HG02623 (cell line): Measurements from ENCODE around the gene SNIP1.
A peak's percentile ranks its signal among the peaks of the same experiment; 100 is the strongest.
"Not testable (repeated sequence)": the region's sequence is repeated elsewhere in the genome, so short reads cannot be mapped to it uniquely, and the experiment has no call there.

Source experiments
- ATAC-seq: cut with Tn5 transposase; IDR thresholded peaks from one replicate; pipeline ENCODE4 v1.9.1; 2021; ENCODE audit warnings: moderate library complexity; ENCODE audit not compliant: unreplicated experiment

SNIP1 gene

DNA sequence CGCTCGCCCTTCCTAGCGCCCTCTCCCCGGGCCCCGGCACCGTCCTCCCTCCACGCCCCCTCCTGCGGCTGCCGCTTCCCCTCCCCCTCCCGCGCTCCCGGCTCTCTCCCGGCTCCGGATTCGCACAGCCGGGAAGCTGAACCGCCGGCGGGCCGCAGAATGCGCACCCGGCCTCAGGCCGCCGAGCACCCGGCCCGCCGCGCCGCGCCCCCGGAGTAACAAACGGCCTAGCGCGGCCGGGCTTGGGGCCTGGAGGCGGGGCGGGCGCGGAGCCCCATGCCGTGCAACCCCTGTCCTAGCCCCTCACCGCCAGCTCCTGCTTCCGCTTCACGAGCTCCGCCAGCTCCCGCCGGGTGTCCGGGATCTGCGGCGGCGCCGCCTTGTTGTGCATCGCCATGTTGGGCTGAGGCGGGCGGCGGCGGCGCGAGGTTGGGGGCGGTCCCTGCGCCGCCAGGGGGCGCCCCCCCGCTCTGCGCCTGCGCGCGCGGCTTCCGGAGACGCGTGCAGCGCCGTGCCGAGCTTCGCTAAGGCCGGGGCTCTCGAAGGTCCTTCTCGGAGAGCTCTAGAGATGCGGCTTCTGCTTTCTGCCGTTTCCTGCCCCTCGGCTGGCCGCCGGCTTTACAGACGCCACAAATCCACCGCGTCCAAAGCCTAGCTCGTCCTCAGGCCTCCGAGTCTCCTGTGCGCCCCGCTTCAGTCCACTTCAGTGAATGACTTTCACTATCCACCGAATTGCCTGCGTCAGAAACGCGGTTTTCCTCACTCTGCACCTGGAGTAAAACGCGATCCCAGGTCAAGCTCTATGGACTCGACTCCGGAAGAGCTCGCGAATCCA, 39.5 kb downstream of the SNIP1 start, which contains the start of gene MEAF6:
Gene MEAF6 (minus strand): TSS at position 417 of the 835 bp plus-strand sequence. CDS start 20 bp downstream, at position 397.
- peak; percentile 87 for ATAC-seq

DNA sequence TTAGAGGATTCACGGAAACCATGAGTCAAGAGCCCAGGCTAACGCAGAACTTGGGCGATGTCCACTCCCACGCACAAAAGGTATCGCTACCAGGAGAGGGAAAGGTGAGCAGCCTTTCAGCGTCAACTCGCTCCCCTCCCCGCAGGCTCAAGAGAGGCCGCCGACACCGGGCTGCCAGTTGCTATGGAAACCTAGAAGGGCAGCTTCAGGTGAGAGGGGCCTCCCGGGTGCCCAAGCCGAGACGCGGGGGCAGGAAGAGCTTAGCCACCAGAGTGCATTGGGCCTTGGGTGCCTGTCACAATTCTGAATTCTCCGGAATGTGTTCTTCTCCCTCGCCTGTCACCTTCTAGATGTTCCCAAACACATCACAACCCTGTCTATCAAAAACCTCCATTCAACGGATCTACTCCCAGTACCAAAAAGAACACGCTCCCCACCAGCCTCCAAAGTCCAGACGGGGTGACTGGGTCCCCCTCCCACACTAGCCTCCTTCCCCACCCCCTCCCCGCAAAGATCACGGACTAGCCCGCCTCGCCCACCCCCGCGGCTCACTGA, 40.2 kb downstream of the SNIP1 start:
- ATAC-seq, result no peak

DNA sequence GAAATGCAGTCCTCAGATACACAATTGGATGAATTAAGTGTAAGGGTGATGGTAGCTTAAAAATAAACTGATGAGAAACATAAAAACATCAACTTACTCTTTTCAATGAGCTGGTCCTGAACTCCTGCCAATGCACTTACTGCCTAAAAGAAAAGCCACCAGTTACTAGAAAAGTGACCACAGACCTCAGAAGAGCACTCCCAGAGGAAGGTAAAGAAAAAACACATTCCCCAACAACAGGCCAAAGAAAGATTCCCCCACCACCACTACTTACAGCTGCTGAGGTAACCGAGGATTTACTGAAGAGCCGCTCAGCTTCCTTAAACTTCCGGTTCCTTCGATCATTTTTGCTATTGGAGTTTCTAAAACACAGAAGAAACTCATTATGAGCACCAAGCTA, 44.9 kb downstream of the SNIP1 start:
- no peak for ATAC-seq

DNA sequence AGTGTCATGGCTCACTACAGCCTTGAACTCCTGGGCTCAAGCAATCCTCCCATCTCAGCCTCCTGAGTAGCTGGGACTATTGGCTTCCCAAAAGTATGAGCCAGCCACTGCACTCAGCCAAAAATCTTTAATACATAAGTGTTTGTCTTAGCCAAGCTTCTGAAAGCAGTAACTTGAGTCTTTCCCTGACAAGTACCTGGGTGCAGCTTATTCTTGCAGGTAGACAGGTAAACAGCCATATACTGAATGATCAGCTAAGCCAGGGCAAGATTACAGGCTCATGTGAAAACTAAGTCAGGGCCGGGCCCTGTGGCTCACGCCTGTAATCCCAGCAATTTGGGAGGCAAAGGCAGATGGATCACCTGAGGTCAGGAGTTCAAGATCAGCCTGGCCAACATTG, 47.4 kb downstream of the SNIP1 start:
- no peak for ATAC-seq

DNA sequence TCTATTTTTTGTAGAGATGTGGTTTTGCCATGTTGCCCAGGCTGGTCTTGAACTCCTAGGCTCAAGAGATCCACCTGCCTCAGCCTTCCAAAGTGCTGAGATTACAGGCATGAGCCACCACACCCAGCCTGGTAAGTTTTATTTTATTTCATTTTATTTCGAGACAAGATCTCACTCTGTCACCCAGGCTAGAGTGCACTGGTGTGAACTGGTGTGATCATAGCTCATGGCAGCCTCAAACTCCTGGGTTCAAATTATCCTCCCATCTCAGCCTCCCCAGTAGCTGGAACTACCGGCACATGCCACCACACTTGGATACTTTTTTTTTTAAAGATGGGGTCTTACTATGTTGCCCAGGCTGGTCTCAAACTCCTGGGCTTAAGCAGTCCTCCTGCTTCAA, 51.3 kb downstream of the SNIP1 start:
- ATAC-seq, result not testable (repeated sequence)

DNA sequence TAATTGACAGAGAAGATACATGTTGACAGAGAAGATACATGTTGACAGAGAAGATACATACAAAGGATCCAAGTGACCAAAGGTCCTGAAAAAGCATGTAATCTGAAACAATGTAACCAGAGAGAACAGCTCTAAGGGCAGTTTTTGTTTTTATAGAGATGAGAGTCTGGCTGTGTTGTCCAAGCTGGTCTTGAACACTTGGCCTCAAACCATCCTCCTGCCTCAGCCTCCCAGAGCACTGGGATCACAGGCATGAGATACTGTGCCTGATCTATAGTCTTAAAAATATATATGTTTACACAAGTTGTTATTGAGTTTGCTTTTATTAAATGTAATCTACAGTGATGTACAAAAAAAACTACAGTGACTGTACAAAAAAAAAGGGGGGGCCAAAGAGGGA, 52.0 kb downstream of the SNIP1 start:
- no peak for ATAC-seq

DNA sequence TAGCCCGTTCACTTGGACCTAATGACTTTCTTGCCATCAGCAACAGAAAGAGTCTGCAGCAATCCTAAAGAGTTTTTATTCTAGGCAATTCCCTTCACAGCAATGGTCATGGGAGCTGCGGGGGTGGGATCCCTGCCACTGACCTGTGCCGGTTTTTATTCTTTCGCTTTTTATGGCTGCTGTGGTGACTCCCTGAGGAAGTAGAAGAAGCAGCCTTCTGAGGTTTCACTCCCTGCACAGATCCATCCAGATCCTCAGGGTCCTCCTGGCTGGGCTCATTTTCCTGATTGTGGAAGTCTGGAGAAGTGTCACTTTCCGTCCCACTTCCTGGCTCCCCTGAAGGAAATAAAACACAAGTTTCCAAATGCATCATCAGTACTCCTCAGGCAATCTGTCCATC, 52.4 kb downstream of the SNIP1 start:
- ATAC-seq, result no peak

DNA sequence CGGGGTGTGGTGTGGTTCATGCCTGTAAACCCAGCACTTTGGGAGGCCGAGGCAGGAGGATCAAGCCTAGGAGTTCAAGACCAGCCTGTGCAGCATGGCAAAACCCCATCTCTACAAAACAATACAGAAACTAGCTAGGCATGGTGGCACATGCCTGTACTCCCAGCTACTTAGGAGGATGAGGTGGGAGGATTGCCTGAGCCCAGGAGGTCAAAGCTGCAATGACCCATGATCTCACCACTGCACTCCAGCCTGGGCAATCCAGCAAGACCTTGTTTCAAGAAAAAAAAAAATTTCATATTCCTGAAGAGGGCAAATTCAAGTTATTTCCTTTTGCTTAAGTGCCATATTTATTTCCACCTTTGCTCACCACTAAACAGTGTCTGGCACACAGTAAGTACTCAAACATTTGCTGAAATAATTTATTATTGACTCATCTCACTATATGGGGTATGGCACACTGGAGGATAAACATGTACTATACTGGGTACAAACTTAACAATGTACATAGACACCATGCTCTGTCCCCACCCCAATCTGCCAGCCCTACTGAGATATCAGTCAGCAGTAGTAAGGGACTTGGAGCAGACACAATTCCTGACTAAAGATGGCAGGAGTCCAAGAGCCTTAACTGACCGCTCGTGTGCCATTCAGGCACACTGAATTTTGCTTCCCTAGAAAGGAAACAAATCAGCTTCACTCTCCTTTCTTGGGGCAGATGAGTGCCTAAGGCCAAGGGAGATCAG, 55.0 kb downstream of the SNIP1 start:
- ATAC-seq, result no peak

DNA sequence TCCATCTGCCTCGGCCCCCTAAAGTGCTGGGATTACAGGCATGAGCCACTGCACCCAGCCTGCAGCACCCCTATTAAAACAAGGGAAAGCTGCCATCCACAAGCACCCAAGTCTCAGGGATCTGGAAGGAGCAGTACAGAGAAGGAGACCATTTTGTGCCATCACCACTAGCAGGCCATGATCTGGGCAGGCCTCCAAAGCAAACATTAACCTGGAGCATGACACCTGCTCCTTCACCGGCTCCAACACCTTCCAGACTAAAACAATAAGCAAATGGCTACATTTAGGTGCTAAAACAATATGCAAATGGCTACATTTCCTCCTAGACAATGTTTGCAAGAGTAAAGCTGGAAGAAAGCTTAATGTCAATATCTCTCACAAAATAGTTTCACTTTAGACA, 56.3 kb downstream of the SNIP1 start:
- ATAC-seq, result no peak

DNA sequence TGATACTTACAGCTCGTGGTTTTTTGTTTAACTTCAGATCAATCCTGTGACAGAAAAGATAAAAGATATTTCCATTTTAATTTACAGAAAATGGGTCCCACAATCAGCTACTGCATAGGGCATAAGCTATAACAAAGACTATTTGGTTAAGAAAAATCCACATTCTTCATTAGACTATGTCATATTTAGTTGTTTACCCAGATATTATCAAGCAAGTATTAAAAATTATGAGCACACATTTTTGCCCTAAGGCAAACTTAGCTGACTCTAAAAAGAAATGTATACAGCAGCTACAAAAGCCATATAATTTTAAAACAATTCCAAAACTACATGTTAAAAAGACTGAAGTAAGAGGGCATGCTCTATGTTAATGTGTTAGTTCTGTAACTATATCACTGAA, 58.2 kb downstream of the SNIP1 start:
- ATAC-seq, result no peak

DNA sequence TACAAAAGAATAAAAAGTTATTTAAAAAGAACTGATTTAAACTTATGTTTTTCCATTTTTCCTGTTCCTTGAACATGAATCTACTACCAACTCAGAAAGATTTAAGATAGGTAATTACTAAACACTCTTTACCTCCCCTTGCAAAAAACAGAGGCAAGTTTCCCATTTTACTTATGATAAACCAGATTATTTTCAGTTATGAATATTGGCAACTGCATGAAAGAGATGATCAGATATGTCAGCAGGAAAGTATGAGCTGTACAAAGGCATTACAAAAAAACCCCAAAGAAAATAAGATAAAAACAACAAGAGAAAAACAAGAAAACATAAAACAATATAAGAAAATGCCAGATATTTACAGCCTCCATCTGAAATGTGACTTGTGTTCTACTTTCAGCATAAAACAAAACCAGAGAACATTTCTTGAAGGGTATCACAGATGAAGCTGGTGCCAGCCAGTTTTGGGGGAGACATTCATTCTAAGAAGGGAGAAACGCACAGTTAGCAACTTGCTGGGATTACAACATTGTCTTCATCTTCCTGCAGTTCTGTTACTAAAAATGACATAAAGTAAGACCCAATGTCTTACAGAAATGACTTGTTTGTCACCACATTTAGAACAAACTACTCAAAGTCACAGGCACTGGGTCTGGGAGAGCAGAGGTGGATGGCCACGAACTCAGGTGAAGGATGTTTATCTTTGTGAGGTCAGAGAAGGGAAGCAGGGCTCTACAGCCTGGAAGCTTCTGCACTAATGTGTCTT, 60.6 kb downstream of the SNIP1 start:
- no peak for ATAC-seq

DNA sequence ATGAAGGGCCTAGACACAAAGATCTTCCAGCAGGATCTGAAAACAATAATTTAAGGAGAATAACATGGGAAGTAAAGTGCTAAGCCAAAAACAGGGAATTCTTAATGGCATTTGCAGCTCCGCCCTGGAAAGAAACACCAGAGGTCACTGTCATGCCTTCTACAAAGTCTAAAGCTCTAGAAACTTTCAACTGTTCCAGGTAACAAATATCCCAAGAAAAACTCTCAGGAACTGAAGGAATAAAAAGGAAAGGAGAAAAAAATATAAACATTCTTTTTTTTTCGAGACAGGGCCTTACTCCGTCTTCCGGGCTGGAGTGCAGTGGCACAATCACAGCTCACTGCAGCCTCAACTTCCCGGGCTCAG, 66.5 kb downstream of the SNIP1 start:
- no peak for ATAC-seq

DNA sequence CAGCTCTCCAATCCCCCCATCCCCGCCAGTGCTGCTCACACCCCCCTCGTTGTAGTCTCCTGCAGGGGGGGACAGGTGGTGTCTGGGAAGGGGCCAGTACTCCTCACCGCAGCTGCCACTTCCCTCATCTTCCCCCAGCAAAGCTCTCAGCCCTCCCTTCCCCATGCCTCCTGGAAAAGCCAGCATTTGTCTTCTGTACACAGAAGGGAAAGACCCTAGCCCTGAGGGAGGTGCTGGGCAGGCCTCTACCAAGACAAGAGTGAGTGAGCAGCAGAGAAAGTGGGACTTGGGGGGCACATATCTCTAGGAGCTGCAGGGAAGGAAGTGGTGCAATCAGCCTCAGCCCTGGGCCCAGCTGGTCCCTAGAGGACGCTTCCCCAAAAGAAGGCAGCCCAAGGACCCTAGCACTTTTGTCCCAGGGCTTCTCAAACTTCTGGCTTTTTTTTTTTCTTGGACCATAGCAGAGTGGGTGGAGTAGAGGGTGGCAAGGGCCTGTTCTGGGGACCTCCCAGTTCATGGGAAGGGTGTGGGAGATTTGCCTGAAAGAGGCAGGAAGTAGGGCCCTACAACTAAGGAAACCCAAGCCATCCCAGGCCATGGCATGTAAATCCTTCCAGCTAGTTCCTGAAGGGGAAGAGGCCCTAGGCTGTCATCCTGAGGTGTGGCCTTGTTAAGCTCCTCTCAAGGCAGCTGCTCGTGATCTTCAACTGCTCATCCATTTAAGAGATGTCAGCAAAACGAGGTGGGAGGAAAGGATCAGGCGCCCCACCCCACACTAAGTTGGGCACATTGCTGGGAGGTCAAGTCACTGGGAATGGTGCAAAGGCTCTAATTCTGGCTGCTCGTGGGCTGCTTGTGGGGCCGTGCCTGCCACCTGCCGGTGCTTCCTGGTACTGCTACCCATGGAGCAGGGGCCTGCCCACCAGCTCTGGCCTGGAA, 67.1 kb downstream of the SNIP1 start:
- ATAC-seq, result no peak

DNA sequence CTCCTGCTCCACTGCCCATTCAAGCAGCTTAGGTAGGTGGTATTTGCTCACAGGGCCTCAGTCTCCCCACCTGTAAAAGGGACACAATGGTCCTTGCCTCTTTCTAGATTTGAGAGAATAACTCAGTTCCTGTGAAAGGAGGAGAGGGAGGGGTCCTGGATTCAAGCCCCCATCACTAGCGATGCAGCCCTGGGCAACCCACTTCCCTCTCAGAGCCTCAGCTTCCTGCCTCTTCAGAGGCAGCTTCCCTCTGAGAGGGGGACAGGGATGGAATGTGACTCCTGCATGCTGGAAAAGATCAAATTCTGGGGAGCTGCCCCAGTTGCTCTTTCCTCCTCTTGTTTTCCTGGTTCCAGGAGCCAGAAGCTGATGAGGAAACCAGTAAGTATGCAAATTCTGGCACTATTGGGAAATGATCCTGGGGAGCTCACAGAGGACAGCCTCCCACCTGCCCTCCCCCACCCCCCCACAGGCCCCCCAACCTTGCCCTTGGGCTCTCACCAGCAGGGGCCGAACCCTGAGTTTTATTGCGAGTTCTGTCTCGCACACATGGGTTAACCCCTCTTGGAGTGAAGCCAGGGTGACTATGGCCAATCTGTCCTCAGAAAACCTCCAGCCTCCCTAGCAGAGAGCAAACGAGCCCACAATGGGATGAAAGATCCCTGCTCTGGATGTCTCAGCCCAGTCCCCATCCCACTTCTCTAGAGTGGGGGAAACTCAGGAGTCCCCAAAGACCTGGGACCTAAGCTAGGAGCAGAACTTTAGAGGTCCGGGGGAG, 68.0 kb downstream of the SNIP1 start:
- no peak for ATAC-seq
